ENCODE results near the gene OPN1SW. TPM values are rescaled to one million over a fixed set of nuclear protein-coding genes. Genes with fewer than 3 reads are reported as not detected.
A peak's percentile ranks its signal among the peaks of the same experiment; 100 is the strongest.

OPN1SW gene
- total and polyA plus RNA-seq, 9 of the 15 experiments (the other 6 are each of a cell fraction or from before 2014, with no cell fraction given), result 0.84 to 1.0 TPM; not detected in 7

DNA sequence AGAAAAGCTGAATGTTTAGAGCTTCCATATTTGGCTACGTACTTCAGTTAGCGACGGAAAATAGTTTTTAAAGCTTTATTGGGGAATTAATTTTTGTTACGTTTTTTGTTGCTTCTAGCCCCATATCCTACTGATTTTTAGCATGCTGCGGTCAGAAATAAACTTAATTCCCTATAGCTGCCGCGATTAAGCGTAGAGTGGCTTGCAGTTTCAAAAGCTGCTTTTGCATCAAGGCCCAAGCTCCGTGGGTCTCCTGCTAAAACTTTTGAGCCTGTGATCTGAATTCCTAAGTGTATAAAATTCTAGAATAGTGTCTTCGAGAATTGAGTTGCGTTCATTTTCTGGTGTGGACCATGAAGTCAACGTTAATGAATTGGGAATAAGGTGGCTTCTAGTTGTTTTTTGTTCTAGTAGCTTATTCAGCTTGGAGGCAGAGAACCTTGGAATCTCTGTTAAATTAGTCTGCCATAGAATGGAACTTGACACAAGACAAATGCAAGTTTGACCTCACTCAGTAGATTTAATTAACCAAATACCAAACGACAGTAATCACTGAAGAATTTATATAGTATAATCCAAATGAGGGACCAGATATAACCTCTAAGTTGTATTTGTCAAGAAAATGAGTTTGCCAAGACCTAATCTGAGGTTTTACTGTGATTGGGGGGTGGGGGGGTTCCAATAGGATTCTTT is 35.5 kb downstream of the OPN1SW start (continued):
- TF ChIP-seq, protein P1, sequence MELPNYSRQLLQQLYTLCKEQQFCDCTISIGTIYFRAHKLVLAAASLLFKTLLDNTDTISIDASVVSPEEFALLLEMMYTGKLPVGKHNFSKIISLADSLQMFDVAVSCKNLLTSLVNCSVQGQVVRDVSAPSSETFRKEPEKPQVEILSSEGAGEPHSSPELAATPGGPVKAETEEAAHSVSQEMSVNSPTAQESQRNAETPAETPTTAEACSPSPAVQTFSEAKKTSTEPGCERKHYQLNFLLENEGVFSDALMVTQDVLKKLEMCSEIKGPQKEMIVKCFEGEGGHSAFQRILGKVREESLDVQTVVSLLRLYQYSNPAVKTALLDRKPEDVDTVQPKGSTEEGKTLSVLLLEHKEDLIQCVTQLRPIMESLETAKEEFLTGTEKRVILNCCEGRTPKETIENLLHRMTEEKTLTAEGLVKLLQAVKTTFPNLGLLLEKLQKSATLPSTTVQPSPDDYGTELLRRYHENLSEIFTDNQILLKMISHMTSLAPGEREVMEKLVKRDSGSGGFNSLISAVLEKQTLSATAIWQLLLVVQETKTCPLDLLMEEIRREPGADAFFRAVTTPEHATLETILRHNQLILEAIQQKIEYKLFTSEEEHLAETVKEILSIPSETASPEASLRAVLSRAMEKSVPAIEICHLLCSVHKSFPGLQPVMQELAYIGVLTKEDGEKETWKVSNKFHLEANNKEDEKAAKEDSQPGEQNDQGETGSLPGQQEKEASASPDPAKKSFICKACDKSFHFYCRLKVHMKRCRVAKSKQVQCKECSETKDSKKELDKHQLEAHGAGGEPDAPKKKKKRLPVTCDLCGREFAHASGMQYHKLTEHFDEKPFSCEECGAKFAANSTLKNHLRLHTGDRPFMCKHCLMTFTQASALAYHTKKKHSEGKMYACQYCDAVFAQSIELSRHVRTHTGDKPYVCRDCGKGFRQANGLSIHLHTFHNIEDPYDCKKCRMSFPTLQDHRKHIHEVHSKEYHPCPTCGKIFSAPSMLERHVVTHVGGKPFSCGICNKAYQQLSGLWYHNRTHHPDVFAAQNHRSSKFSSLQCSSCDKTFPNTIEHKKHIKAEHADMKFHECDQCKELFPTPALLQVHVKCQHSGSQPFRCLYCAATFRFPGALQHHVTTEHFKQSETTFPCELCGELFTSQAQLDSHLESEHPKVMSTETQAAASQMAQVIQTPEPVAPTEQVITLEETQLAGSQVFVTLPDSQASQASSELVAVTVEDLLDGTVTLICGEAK (IDR thresholded peaks at IDR 0.05), result peak; percentile 57
- TF ChIP-seq, protein P1 (CRISPR knock-in tag; IDR thresholded peaks at IDR 0.05), result no peak

Data from K562 (cell line).